PC-9 (cell line): ENCODE measurements around the gene EPB41. TPM values are rescaled to one million over a fixed set of nuclear protein-coding genes. Genes with fewer than 3 reads are reported as not detected.
"Not testable (repeated sequence)": the region's sequence is repeated elsewhere in the genome, so short reads cannot be mapped to it uniquely, and the experiment has no call there.

ENCODE experiments used
- BruUV-seq: library from RNA; stranded (reverse); fragments of 400-500 nt; replicated peaks from 2 replicates; lab custom pipeline; 2021; lab: Mats Ljungman, UMichigan
- CTCF ChIA-PET: fragments of 300-600 bp; sonication (Branson Sonifier 250); formaldehyde crosslinking; loops from one replicate; lab custom pipeline; 2022; ENCODE audit warnings: antibody characterized with exemption; lab: Charles Lee
- POLR2A ChIA-PET: fragments of 300-600 bp; sonication (Branson Sonifier 250); formaldehyde crosslinking; loops from one replicate; lab custom pipeline; 2022; ENCODE audit warnings: antibody characterized with exemption; ENCODE audit not compliant: unreplicated experiment; lab: Charles Lee
- DNase-seq, 2 experiments: peaks; one replicate each; pipeline versions ENCODE4 v3.0.0 to v3.0.0-alpha.2; 2015 to 2022; ENCODE audit warnings: mixed read lengths in 1 of 2
- H2AFZ ChIP-seq: fragments of 200-600 bp; sonication (generic); 2 replicates; pipeline ENCODE4 v1.8.1; 2017; ENCODE audit warnings: antibody characterized with exemption
- H3F3A ChIP-seq: fragments of 200-600 bp; sonication (generic); 2 replicates; pipeline ENCODE4 v1.8.1; 2017; ENCODE audit warnings: antibody characterized with exemption, mild to moderate bottlenecking, low read depth; ENCODE audit not compliant: insufficient read depth
- H3K27ac ChIP-seq: fragments of 200-600 bp; sonication (generic); 2 replicates; pipeline ENCODE4 v1.6.1; 2016; ENCODE audit warnings: mixed run types
- H3K27me3 ChIP-seq: fragments of 200-600 bp; sonication (generic); 2 replicates; pipeline ENCODE4 v1.6.1; 2016; ENCODE audit warnings: low read depth, mixed run types; ENCODE audit not compliant: insufficient read depth
- H3K36me3 ChIP-seq: fragments of 200-600 bp; sonication (generic); 2 replicates; pipeline ENCODE4 v1.6.1; 2016; ENCODE audit warnings: low read depth, mixed run types
- H3K4me1 ChIP-seq: fragments of 200-600 bp; sonication (generic); replicated peaks from 2 replicates; pipeline ENCODE4 v1.6.1; 2016; ENCODE audit warnings: mixed run types; ENCODE audit not compliant: insufficient read depth
- H3K4me2 ChIP-seq: fragments of 200-600 bp; sonication (generic); 2 replicates; pipeline ENCODE4 v1.6.1; 2017; ENCODE audit warnings: mixed run types
- H3K4me3 ChIP-seq: fragments of 200-600 bp; sonication (generic); 2 replicates; pipeline ENCODE4 v1.6.1; 2016; ENCODE audit warnings: mixed run types
- H3K79me2 ChIP-seq: fragments of 200-600 bp; sonication (generic); 2 replicates; pipeline ENCODE4 v1.6.1; 2017; ENCODE audit warnings: low read depth, mixed run types
- H3K9me2 ChIP-seq: fragments of 200-600 bp; sonication (generic); 2 replicates; pipeline ENCODE4 v1.8.1; 2017; ENCODE audit warnings: mild to moderate bottlenecking; ENCODE audit not compliant: insufficient read depth
- H3K9me3 ChIP-seq: fragments of 200-600 bp; sonication (generic); 2 replicates; pipeline ENCODE4 v1.8.1; 2016; ENCODE audit warnings: low read depth; ENCODE audit not compliant: insufficient read depth
- H4K20me1 ChIP-seq: fragments of 200-600 bp; sonication (generic); 2 replicates; pipeline ENCODE4 v1.8.1; 2017; ENCODE audit not compliant: insufficient read depth
- CTCF ChIP-seq: fragments of 200-600 bp; sonication (generic); conservative IDR thresholded peaks from 2 replicates; pipeline ENCODE4 v1.6.1; 2017; ENCODE audit warnings: mixed run types, antibody characterized with exemption, mild to moderate bottlenecking, moderate library complexity
- EZH2 ChIP-seq: fragments of 200-600 bp; sonication (generic); IDR thresholded peaks from 2 replicates; pipeline ENCODE4 v1.8.0; 2017; ENCODE audit warnings: antibody characterized with exemption, low read depth
- intact Hi-C: fragments of 100-400 bp; cut with micrococcal nuclease; formaldehyde crosslinking; loops from one replicate; pipeline ENCODE4 v1.10.0; 2022; ENCODE audit not compliant: unreplicated experiment
- total RNA-seq: library from RNA; stranded (reverse); gene quantifications from 2 replicates; pipeline ENCODE4 v1.2.3, GENCODE V29; 2021

EPB41 gene
- total RNA-seq, 1 experiment from 2014 or later: 42.2 TPM

GRCh38 chr1:29084196-29084521 lies 169.8 kb downstream of the EPB41 start:
- no peaks in the 10 kb centered on the region for H3K9me2 ChIP-seq
- H3K4me2 ChIP-seq: no peak overlapping the region
- POLR2A ChIA-PET: no interaction called here
- no peak for TF ChIP-seq CTCF
- no peak for TF ChIP-seq EZH2
- H2AFZ ChIP-seq: no peak overlapping the region
- BruUV-seq: no TSS peak
- H3K9me3 ChIP-seq: no peaks in the 10 kb centered on the region
- H3K36me3 ChIP-seq: no peaks in the 10 kb centered on the region
- CTCF ChIA-PET: no interaction called here
- no peaks in the 10 kb centered on the region for H3K4me1 ChIP-seq
- no peaks in the 10 kb centered on the region for H3K27me3 ChIP-seq
- no peak overlapping the region for H3K4me3 ChIP-seq
- H4K20me1 ChIP-seq: no peaks in the 10 kb centered on the region
- H3K79me2 ChIP-seq: no peaks in the 10 kb centered on the region
- DNase-seq: no peak
- H3K27ac ChIP-seq: no peak overlapping the region
- intact Hi-C loops: no loop called here
- H3F3A ChIP-seq: no peaks in the 10 kb centered on the region

GRCh38 chr1:29090937-29091618 lies 176.7 kb downstream of the EPB41 start:
- CTCF ChIA-PET: no interaction called here
- Histone ChIP-seq H3K36me3 (no peaks in the 10 kb centered on the region), H3K9me3 (no peaks in the 10 kb centered on the region)

GRCh38 chr1:29092704-29093103 lies 178.3 kb downstream of the EPB41 start:
- H3K36me3 ChIP-seq, H3K4me1 ChIP-seq, BruUV-seq, H4K20me1 ChIP-seq, H2AFZ ChIP-seq, H3K4me3 ChIP-seq, H3K27me3 ChIP-seq, H3K9me3 ChIP-seq, H3K79me2 ChIP-seq, H3K4me2 ChIP-seq, intact Hi-C loops, H3K9me2 ChIP-seq, POLR2A ChIA-PET, H3F3A ChIP-seq, H3K27ac ChIP-seq, DNase-seq: not testable (repeated sequence)
- CTCF ChIA-PET: interaction anchor here (0.7 kb wide), 1 partner anchor 32 kb away, joined by 10 read pairs; no protein-coding TSS in a partner anchor

More at GRCh38 chr1:29090937-29091618, 176.7 kb downstream of the EPB41 start:
- Histone ChIP-seq H3F3A (no peaks in the 10 kb centered on the region), H3K4me1 (peaks cover 8% of the 10 kb centered on the region; the same call in 1 of the 2 replicates), H3K79me2 (no peaks in the 10 kb centered on the region), H3K27ac (no peak overlapping the region), H3K4me3 (no peak overlapping the region), H3K4me2 (no peak overlapping the region), H2AFZ (no peak overlapping the region), H3K9me2 (no peaks in the 10 kb centered on the region), H4K20me1 (no peaks in the 10 kb centered on the region), H3K27me3 (no peaks in the 10 kb centered on the region)
- TF ChIP-seq CTCF: no peak
- TF ChIP-seq EZH2: no peak
- no peak for DNase-seq
- POLR2A ChIA-PET: interaction anchor here (0.5 kb wide), 1 partner anchor 1432 kb away, joined by 3 read pairs; no protein-coding TSS in a partner anchor
- no TSS peak for BruUV-seq
- intact Hi-C loops: no loop called here
